ENCODE results near the gene C19orf44. TPM values are rescaled to one million over a fixed set of nuclear protein-coding genes. Genes with fewer than 3 reads are reported as not detected.

Gene C19orf44
- polyA plus RNA-seq, 1 experiment: 2.3 TPM

DNA sequence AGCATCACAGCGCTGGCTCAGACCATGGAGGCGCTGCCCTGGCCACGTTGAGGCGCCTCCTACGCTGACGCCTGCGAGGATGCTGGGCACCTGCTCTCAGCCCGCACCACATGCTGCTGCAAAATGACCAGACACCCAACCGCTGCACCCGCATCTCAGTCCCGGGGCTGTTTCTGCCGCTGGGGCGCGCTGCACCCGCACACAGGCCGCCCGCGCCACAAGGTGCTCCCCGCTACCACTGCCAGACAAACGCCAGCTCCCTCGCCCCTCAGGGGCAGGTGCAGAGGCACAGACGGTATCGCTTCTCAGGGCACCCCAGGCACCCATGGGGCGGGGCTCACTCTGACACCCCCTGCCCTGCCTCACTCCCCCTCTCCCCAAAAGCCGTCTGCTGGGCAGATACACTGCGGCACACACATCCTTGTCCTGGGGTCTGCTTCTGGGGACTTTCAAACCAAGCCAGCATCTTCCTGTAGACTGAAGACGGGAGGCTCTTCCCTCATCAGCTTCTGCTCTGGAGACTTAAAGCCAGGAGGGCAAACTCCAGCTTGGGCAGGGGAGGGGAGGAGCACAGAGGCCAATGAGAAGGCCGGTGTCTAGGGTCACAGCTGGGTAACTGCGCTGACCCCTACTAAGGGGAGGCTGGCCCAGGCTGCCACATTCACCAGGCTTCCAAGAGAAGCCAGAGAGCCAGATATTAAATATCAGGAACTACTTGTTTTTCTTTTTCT is 29.7 kb downstream of the C19orf44 start:
- POLR2A ChIA-PET: no interaction called here

DNA sequence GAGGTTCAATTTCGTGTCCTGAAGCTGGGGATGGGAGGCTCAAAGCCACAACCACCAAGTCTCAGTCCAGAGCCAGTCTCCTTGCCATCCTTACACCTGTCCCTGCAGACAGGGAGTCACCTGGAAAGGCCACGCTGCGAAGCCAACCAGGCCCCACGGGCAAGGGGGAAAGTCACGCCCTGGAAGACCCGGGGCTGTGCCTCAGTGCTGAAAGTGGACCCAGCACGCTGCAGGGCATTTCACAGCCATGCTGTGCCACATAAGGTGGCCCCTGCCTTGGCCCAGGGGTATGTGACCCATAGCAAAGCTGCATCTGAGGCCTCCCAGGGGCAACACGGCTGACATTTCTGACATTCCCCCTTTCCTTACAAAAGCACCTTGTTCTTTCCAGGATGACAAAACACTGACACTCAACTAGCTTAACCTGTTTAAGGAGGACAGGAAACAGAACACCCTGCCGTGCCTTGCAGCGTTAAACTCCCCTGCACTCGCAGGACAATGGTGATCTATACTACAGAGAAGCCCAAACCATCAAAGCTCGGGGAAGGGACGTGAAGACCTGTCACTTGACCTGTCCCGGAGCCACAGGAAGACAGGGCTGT is 31.2 kb downstream of the C19orf44 start:
- ChIA-PET CTCF (interaction anchor here (0.6 kb wide), 1 partner anchor 12 kb away, joined by 3 read pairs; no protein-coding TSS in a partner anchor), POLR2A (no interaction called here)
- no peak overlapping the region for H3K27ac ChIP-seq (ENCODE audit: low read depth, low read length)
- H3K4me3 ChIP-seq (ENCODE audit: low read depth, low read length): no peak overlapping the region
- no peak for DNase-seq (ENCODE audit: low read depth, low spot score)
- no peaks in the 10 kb centered on the region; the same call in 1 of the 2 replicates for H3K9me3 ChIP-seq (ENCODE audit: control insufficient read depth, insufficient read depth, low read length)
- no peaks in the 10 kb centered on the region for H3K27me3 ChIP-seq (ENCODE audit: control insufficient read depth, insufficient read depth, low read length)
- TF ChIP-seq, protein P1, sequence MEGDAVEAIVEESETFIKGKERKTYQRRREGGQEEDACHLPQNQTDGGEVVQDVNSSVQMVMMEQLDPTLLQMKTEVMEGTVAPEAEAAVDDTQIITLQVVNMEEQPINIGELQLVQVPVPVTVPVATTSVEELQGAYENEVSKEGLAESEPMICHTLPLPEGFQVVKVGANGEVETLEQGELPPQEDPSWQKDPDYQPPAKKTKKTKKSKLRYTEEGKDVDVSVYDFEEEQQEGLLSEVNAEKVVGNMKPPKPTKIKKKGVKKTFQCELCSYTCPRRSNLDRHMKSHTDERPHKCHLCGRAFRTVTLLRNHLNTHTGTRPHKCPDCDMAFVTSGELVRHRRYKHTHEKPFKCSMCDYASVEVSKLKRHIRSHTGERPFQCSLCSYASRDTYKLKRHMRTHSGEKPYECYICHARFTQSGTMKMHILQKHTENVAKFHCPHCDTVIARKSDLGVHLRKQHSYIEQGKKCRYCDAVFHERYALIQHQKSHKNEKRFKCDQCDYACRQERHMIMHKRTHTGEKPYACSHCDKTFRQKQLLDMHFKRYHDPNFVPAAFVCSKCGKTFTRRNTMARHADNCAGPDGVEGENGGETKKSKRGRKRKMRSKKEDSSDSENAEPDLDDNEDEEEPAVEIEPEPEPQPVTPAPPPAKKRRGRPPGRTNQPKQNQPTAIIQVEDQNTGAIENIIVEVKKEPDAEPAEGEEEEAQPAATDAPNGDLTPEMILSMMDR (IDR thresholded peaks at IDR 0.05; ENCODE audit: low read depth, low read length): no peak

More for the DNA sequence above, 29.7 kb downstream of the C19orf44 start:
- no peak overlapping the region for H3K27ac ChIP-seq (ENCODE audit: low read depth, low read length)
- no peak overlapping the region for H3K4me3 ChIP-seq (ENCODE audit: low read depth, low read length)
- no peak for DNase-seq (ENCODE audit: low read depth, low spot score)
- H3K27me3 ChIP-seq (ENCODE audit: control insufficient read depth, insufficient read depth, low read length): no peaks in the 10 kb centered on the region
- CTCF ChIA-PET: no interaction called here
- TF ChIP-seq, protein P1 (IDR thresholded peaks at IDR 0.05; ENCODE audit: low read depth, low read length): no peak
- no peaks in the 10 kb centered on the region; the same call in 1 of the 2 replicates for H3K9me3 ChIP-seq (ENCODE audit: control insufficient read depth, insufficient read depth, low read length)

- Histone ChIP-seq H3K27ac (ENCODE audit: low read depth, low read length) (no peak overlapping the region), H3K4me3 (ENCODE audit: low read depth, low read length) (no peak overlapping the region), H3K27me3 (ENCODE audit: control insufficient read depth, insufficient read depth, low read length) (no peaks in the 10 kb centered on the region), H3K9me3 (ENCODE audit: control insufficient read depth, insufficient read depth, low read length) (no peaks in the 10 kb centered on the region; the same call in 1 of the 2 replicates)
- POLR2A ChIA-PET: no interaction called here
- TF ChIP-seq, protein P1 (IDR thresholded peaks at IDR 0.05; ENCODE audit: low read depth, low read length): peak; percentile 26; the same call in 1 of the 2 replicates
- CTCF ChIA-PET: no interaction called here
- no peak for DNase-seq (ENCODE audit: low read depth, low spot score)
Observed at GRCh38 chr19:16527971-16528521, 31.9 kb downstream of the C19orf44 start.

DNA sequence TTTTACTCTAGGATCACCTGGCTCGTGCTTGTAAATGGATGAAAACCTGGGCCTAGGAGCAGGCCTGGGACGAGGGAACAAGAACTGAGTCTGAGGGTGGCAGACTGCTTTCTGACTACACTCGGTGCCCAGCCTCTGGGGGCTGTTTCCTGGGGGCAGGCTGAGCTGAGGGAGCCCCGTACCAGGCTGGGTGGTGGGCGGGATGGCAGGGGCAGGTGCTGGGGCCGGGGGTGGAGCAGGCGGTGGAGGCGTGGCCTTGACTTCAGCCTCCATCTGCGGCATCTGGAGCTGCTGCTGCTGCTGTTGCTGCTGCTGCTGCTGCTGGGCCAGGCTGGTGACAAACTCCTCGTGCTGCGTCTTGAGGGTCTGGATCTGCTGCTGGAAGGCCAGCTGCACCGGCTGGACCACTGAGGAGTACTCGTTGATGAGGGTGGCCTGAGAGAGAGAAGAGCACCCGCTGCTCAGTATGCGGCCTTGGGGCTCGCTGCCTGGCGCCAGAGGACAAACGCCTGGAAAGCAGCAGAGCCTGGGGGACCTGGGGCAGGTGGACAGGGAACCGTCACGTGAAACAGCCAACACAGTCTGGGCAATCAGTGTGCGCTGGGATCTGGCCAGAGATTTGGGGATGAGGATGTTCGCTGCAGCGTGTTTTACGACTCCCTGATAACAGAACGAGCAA is 33.4 kb downstream of the C19orf44 start:
- H3K27me3 ChIP-seq (ENCODE audit: control insufficient read depth, insufficient read depth, low read length): no peaks in the 10 kb centered on the region
- POLR2A ChIA-PET: no interaction called here
- H3K27ac ChIP-seq (ENCODE audit: low read depth, low read length): no peak overlapping the region
- no peak overlapping the region for H3K4me3 ChIP-seq (ENCODE audit: low read depth, low read length)
- no peaks in the 10 kb centered on the region; the same call in 1 of the 2 replicates for H3K9me3 ChIP-seq (ENCODE audit: control insufficient read depth, insufficient read depth, low read length)
- DNase-seq (ENCODE audit: low read depth, low spot score): no peak
- CTCF ChIA-PET: no interaction called here
- TF ChIP-seq, protein P1 (IDR thresholded peaks at IDR 0.05; ENCODE audit: low read depth, low read length): no peak
